H9 (cell line): ENCODE data around the gene AASS. TPM values are rescaled to one million over a fixed set of nuclear protein-coding genes. Genes with fewer than 3 reads are reported as not detected.

Source experiments
- DNase-seq: peaks from one replicate; pipeline ENCODE4 v3.0.0-alpha.2; 2017
- H2AFZ ChIP-seq: one replicate; pipeline ENCODE4 v1.6.1; 2013; ENCODE audit warnings: mild to moderate bottlenecking, low read length, control low read depth, moderate library complexity
- H2AK5ac ChIP-seq: 2 replicates; pipeline ENCODE4 v1.6.1; 2013; ENCODE audit warnings: low read length, control low read depth, mixed read lengths; ENCODE audit not compliant: insufficient read length
- H2BK120ac ChIP-seq: one replicate; pipeline ENCODE4 v1.6.1; 2013; ENCODE audit warnings: low read depth, mild to moderate bottlenecking, low read length, control low read depth, inconsistent platforms; ENCODE audit not compliant: poor library complexity, severe bottlenecking
- H2BK12ac ChIP-seq: 2 replicates; pipeline ENCODE4 v1.6.1; 2013; ENCODE audit warnings: low read length, control low read depth, mixed read lengths, low read depth; ENCODE audit not compliant: insufficient read length
- H2BK15ac ChIP-seq: 2 replicates; pipeline ENCODE4 v1.6.1; 2013; ENCODE audit warnings: low read depth, low read length, control low read depth
- H2BK20ac ChIP-seq: one replicate; pipeline ENCODE4 v1.6.1; 2013; ENCODE audit warnings: low read depth, mild to moderate bottlenecking, low read length, control low read depth, inconsistent platforms; ENCODE audit not compliant: poor library complexity, severe bottlenecking
- H2BK5ac ChIP-seq: 2 replicates; pipeline ENCODE4 v1.6.1; 2013; ENCODE audit warnings: low read length, control low read depth, mixed read lengths; ENCODE audit not compliant: insufficient read length
- H3K14ac ChIP-seq: 2 replicates; pipeline ENCODE4 v1.6.1; 2013; ENCODE audit warnings: low read length, control low read depth; ENCODE audit not compliant: insufficient read depth
- H3K18ac ChIP-seq: 2 replicates; pipeline ENCODE4 v1.6.1; 2013; ENCODE audit warnings: low read depth, mild to moderate bottlenecking, mixed read lengths, low read length, control low read depth; ENCODE audit not compliant: insufficient read length
- H3K23ac ChIP-seq: 2 replicates; pipeline ENCODE4 v1.6.1; 2013; ENCODE audit warnings: low read length, control low read depth, mixed read lengths, low read depth; ENCODE audit not compliant: insufficient read length
- H3K23me2 ChIP-seq: 2 replicates; pipeline ENCODE4 v1.6.1; 2013; ENCODE audit warnings: low read depth, mild to moderate bottlenecking, mixed read lengths, low read length, control low read depth; ENCODE audit not compliant: insufficient read length, poor library complexity, severe bottlenecking
- H3K27ac ChIP-seq: 2 replicates; pipeline ENCODE4 v1.5.1; 2013; ENCODE audit warnings: low read length, control low read depth, mixed read lengths, low read depth; ENCODE audit not compliant: insufficient read length
- H3K27me3 ChIP-seq: 2 replicates; pipeline ENCODE4 v1.6.1; 2013; ENCODE audit warnings: low read length, control low read depth, inconsistent platforms; ENCODE audit not compliant: insufficient read depth
- H3K4ac ChIP-seq: 2 replicates; pipeline ENCODE4 v1.6.1; 2013; ENCODE audit warnings: low read depth, mild to moderate bottlenecking, control low read depth, inconsistent platforms, low read length, moderate library complexity
- H3K4me1 ChIP-seq: 2 replicates; pipeline ENCODE4 v1.6.1; 2013; ENCODE audit warnings: low read length, control low read depth, inconsistent platforms; ENCODE audit not compliant: insufficient read depth
- H3K4me2 ChIP-seq: 2 replicates; pipeline ENCODE4 v1.6.1; 2013; ENCODE audit warnings: low read length, control low read depth, mixed read lengths; ENCODE audit not compliant: insufficient read length, insufficient read depth
- H3K56ac ChIP-seq: 2 replicates; pipeline ENCODE4 v1.6.1; 2013; ENCODE audit warnings: low read depth, mild to moderate bottlenecking, mixed read lengths, low read length, control low read depth; ENCODE audit not compliant: insufficient read length
- H3K79me1 ChIP-seq: 2 replicates; pipeline ENCODE4 v1.6.1; 2013; ENCODE audit warnings: low read depth, mild to moderate bottlenecking, moderate library complexity, low read length, control low read depth, inconsistent platforms; ENCODE audit not compliant: insufficient read depth, poor library complexity, severe bottlenecking
- H3K79me2 ChIP-seq: 2 replicates; pipeline ENCODE4 v1.6.1; 2013; ENCODE audit warnings: low read length, control low read depth, inconsistent platforms; ENCODE audit not compliant: insufficient read depth
- H3K9ac ChIP-seq: 2 replicates; pipeline ENCODE4 v1.6.1; 2013; ENCODE audit warnings: low read length, control low read depth, mixed read lengths; ENCODE audit not compliant: insufficient read length; ENCODE audit errors: extremely low read depth
- H3K9me3 ChIP-seq: one replicate; pipeline ENCODE4 v1.6.1; 2013; ENCODE audit warnings: low read depth, low read length, inconsistent platforms; ENCODE audit not compliant: control insufficient read depth
- H3T11ph ChIP-seq: one replicate; pipeline ENCODE4 v1.6.1; 2013; ENCODE audit warnings: mild to moderate bottlenecking, low read length, control low read depth, inconsistent platforms
- H4K20me1 ChIP-seq: one replicate; pipeline ENCODE4 v1.6.1; 2013; ENCODE audit not compliant: control insufficient read depth, insufficient read length, insufficient read depth
- H4K5ac ChIP-seq: 2 replicates; pipeline ENCODE4 v1.6.1; 2013; ENCODE audit warnings: low read depth, mild to moderate bottlenecking, mixed read lengths, low read length, control low read depth; ENCODE audit not compliant: insufficient read length
- H4K8ac ChIP-seq: replicated peaks from 2 replicates; pipeline ENCODE4 v1.6.1; 2013; ENCODE audit warnings: low read length, control low read depth, mixed read lengths, low read depth; ENCODE audit not compliant: insufficient read length
- H4K91ac ChIP-seq: 2 replicates; pipeline ENCODE4 v1.6.1; 2013; ENCODE audit warnings: low read depth, mild to moderate bottlenecking, moderate library complexity, mixed read lengths, low read length, control low read depth; ENCODE audit not compliant: insufficient read length
- H3K27ac Mint-ChIP-seq, 3 experiments: 2 replicates in 2 of 3; 3 replicates in 1 of 3; pipeline ENCODE4 v1.8.0; 2020 to 2021; ENCODE audit warnings: mixed read lengths in 3 of 3, mild to moderate bottlenecking in 1 of 3, moderate library complexity in 1 of 3
- H3K27me3 Mint-ChIP-seq: 2 replicates; pipeline ENCODE4 v1.8.0; 2021; ENCODE audit warnings: low read depth, mild to moderate bottlenecking, moderate library complexity, mixed read lengths
- H3K36me3 Mint-ChIP-seq, 3 experiments: 2 replicates in 2 of 3; 3 replicates in 1 of 3; pipeline ENCODE4 v1.8.0; 2020 to 2021; ENCODE audit warnings: low read depth in 3 of 3, mixed read lengths in 3 of 3; ENCODE audit not compliant: insufficient read depth in 1 of 3
- H3K4me1 Mint-ChIP-seq, 2 experiments: 2 replicates each; pipeline ENCODE4 v1.8.0; 2020; ENCODE audit warnings: mixed read lengths in 2 of 2
- H3K4me3 Mint-ChIP-seq, 2 experiments: 2 replicates in 1 of 2; 3 replicates in 1 of 2; pipeline ENCODE4 v1.8.0; 2020 to 2021; ENCODE audit warnings: mild to moderate bottlenecking in 2 of 2, mixed read lengths in 2 of 2, moderate library complexity in 1 of 2
- H3K9me3 Mint-ChIP-seq, 2 experiments: 2 replicates in 1 of 2; 3 replicates in 1 of 2; pipeline ENCODE4 v1.8.0; 2020; ENCODE audit warnings: mild to moderate bottlenecking in 2 of 2, mixed read lengths in 2 of 2, moderate library complexity in 1 of 2
- CTCF ChIP-seq: fragments of 200-600 bp; sonication (generic); conservative IDR thresholded peaks from 3 replicates; pipeline ENCODE4 v1.8.0; 2021; ENCODE audit warnings: antibody characterized with exemption, mild to moderate bottlenecking
- WGBS: extraction: QIAGEN DNeasy Blood & Tissue Kit; methylation state at CpG from one replicate; pipeline ENCODE4 v1.1.7; 2013; ENCODE audit warnings: missing lambda C conversion rate, low lambda C conversion rate, mixed read lengths; ENCODE audit not compliant: insufficient read length; ENCODE audit errors: extremely low coverage; 5-methylcytosine and 5-hydroxymethylcytosine counted together
- long read RNA-seq: library from polyadenylated mRNA; unstranded; transcript quantifications from one replicate; pipeline ENCODE4 v2.0.0, GENCODE V29; 2020
- total RNA-seq: library from RNA; stranded (reverse); gene quantifications from 2 replicates; pipeline ENCODE4 v1.2.1, GENCODE V29; 2021

Gene AASS
- 383 and 398 TPM in 2 replicates for total RNA-seq
- long read RNA-seq, transcript AASS-207 (13 exons, 1,816 nt) = minor isoform, 7 of 1,834 reads
- long read RNA-seq, transcript AASS-202 (23 exons, 3,233 nt) = minor isoform, 7 of 1,834 reads
- long read RNA-seq, transcript AASS-203 (24 exons, 3,163 nt) = major isoform, 1,380 of 1,834 reads
- long read RNA-seq, partial matches to known transcripts = 187 of 1,834 reads
- long read RNA-seq, other reads (novel, unspliced or antisense) = 252 of 1,834 reads

- no peak within 1 kb of the TSS for H2BK12ac ChIP-seq
- H2AFZ ChIP-seq = no peak within 1 kb of the TSS
- Mint-ChIP-seq H3K9me3 (peaks cover 0 to 7% of the 10 kb centered on the region in 2 experiments; a peak in 3 of 5 replicates), H3K27me3 (no peaks in the 10 kb centered on the region), H3K27ac (peak within 1 kb of the TSS; percentile 93 to 99 (median 97)), H3K36me3 (peaks cover 31 to 41% (median 38%) of the 10 kb centered on the region in 3 experiments), H3K4me3 (peak within 1 kb of the TSS; percentile 96 to 99), H3K4me1 (peaks cover 55 to 69% of the 10 kb centered on the region in 2 experiments)
- H3K4ac ChIP-seq = no peak within 1 kb of the TSS; the same call in 1 of the 2 replicates
- peaks cover 14% of the 10 kb centered on the region for H3K4me1 ChIP-seq
- no peak within 1 kb of the TSS for H2BK15ac ChIP-seq
- H4K91ac ChIP-seq = no peak within 1 kb of the TSS
- H3K56ac ChIP-seq = no peak within 1 kb of the TSS
- no peak for TF ChIP-seq CTCF
- peak within 1 kb of the TSS; percentile 78 for H3K18ac ChIP-seq
- H3K23me2 ChIP-seq = peaks cover 14% of the 10 kb centered on the region
- no peak within 1 kb of the TSS for H2BK20ac ChIP-seq
- no peak within 1 kb of the TSS for H3K23ac ChIP-seq
- H3K9me3 ChIP-seq = no peaks in the 10 kb centered on the region
- no CpG with 5 or more reads among the region's 69 CpGs for WGBS
- no peak within 1 kb of the TSS for H2AK5ac ChIP-seq
- no peak within 1 kb of the TSS for H2BK120ac ChIP-seq
- peak within 1 kb of the TSS; percentile 98 for H3K9ac ChIP-seq
- peaks cover 56% of the 10 kb centered on the region for H3K79me2 ChIP-seq
- peak within 1 kb of the TSS; percentile 28 for H3K27ac ChIP-seq
- H3K79me1 ChIP-seq = no peaks in the 10 kb centered on the region
- H4K5ac ChIP-seq = no peak within 1 kb of the TSS
- peak within 1 kb of the TSS; percentile 90 for H3K14ac ChIP-seq
- no peaks in the 10 kb centered on the region for H3K27me3 ChIP-seq
- no peak within 1 kb of the TSS for H3T11ph ChIP-seq
- no peak within 1 kb of the TSS for H4K8ac ChIP-seq
- peaks cover 3% of the 10 kb centered on the region for H4K20me1 ChIP-seq
- peak within 1 kb of the TSS; percentile 100 for H3K4me2 ChIP-seq
- peak within 1 kb of the TSS; percentile 15 for H2BK5ac ChIP-seq
- peak; percentile 99 for DNase-seq
Observed at GRCh38 chr7:122143751-122144711, at the start of gene AASS. Gene AASS, minus strand, starts transcription at chr7:122144249. Its CDS starts 10,523 bp downstream, at chr7:122133726.
